Measurements from ENCODE around the gene MACROH2A1.

DNA sequence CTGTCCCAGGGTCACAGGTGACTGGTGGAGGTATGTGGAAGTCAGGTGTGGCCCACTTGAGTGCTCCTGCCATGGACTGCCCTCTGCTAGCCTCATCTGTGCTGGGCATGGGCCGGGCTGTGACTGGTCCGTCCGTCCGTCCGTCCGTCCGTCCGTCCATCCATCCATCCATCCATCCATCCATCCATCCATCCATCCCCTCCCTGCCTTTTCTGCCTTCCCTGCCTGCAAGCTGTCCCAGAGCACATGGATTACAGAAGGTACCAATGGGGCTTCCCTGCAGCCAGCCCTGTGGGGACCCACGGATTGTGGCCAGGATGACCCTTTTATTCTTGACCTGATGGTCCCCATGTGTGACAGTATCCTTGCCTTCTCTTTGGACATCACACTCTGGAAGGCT lies 92.5 kb downstream of the MACROH2A1 start:
- TF ChIP-seq, protein P1, sequence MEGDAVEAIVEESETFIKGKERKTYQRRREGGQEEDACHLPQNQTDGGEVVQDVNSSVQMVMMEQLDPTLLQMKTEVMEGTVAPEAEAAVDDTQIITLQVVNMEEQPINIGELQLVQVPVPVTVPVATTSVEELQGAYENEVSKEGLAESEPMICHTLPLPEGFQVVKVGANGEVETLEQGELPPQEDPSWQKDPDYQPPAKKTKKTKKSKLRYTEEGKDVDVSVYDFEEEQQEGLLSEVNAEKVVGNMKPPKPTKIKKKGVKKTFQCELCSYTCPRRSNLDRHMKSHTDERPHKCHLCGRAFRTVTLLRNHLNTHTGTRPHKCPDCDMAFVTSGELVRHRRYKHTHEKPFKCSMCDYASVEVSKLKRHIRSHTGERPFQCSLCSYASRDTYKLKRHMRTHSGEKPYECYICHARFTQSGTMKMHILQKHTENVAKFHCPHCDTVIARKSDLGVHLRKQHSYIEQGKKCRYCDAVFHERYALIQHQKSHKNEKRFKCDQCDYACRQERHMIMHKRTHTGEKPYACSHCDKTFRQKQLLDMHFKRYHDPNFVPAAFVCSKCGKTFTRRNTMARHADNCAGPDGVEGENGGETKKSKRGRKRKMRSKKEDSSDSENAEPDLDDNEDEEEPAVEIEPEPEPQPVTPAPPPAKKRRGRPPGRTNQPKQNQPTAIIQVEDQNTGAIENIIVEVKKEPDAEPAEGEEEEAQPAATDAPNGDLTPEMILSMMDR (conservative IDR thresholded peaks at IDR 0.05) = no peak
- no peak for TF ChIP-seq ZFX (IDR thresholded peaks at IDR 0.05)
